Measurements from ENCODE around the gene ZNF530. TPM values are rescaled to one million over a fixed set of nuclear protein-coding genes. Genes with fewer than 3 reads are reported as not detected.

Gene ZNF530
- total RNA-seq, 1 donor from 2014 or later = 4.7 TPM

DNA sequence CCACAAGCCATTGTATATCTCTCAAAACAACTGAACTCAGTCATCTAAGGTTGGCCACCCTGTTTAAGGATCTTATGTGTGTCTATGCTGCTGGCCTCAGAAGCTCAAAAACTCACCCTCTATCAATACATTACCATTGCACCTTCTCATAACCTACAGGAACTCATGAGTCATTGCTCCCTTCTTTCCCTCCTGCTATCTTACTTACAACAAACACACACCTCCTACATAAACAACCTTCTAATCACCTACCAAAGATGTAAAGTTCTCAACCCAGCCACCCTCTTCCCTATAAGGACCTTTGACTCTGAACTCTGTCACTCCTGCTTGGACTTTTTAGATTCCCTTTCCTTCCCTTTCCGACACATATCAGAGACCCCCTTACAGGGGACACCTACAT is 55.8 kb downstream of the ZNF530 start:
- Histone ChIP-seq H3K4me3 (ENCODE audit: insufficient read depth, low read depth, low read length) (no peak overlapping the region), H4K20me1 (ENCODE audit: insufficient read depth, low read length) (no peaks in the 10 kb centered on the region), H2AFZ (ENCODE audit: low read depth, low read length) (no peak overlapping the region), H3K4me1 (ENCODE audit: insufficient read depth, low read length) (no peaks in the 10 kb centered on the region), H3K27me3 (ENCODE audit: insufficient read depth, low read length) (no peaks in the 10 kb centered on the region), H3K9ac (ENCODE audit: low read length) (no peak overlapping the region), H3K4me2 (ENCODE audit: low read length) (no peak overlapping the region), H3K79me2 (ENCODE audit: insufficient read depth, low read length) (no peaks in the 10 kb centered on the region), H3K36me3 (ENCODE audit: insufficient read depth, low read length) (no peaks in the 10 kb centered on the region), H3K9me3 (ENCODE audit: insufficient read depth, low read depth, low read length) (peaks cover 6% of the 10 kb centered on the region), H3K27ac (ENCODE audit: low read depth, low read length) (no peak overlapping the region)
- Mint-ChIP-seq H3K27me3 (ENCODE audit: low read depth, unreplicated experiment) (peaks cover 17% of the 10 kb centered on the region), H3K36me3 (ENCODE audit: low read depth, unreplicated experiment) (peaks cover 21% of the 10 kb centered on the region), H3K27ac (ENCODE audit: unreplicated experiment) (peak overlapping the region; percentile 73), H3K4me1 (ENCODE audit: low read depth, unreplicated experiment) (peaks cover 30% of the 10 kb centered on the region), H3K4me3 (ENCODE audit: unreplicated experiment) (no peak overlapping the region), H3K9me3 (ENCODE audit: unreplicated experiment) (peaks cover 21% of the 10 kb centered on the region)
- FAIRE-seq (no peak), DNase-seq (ENCODE audit: low read depth) (no peak)
- no peak for TF ChIP-seq EZH2 (IDR thresholded peaks at IDR 0.05; ENCODE audit: insufficient read depth, low read length)
- TF ChIP-seq, protein P1, sequence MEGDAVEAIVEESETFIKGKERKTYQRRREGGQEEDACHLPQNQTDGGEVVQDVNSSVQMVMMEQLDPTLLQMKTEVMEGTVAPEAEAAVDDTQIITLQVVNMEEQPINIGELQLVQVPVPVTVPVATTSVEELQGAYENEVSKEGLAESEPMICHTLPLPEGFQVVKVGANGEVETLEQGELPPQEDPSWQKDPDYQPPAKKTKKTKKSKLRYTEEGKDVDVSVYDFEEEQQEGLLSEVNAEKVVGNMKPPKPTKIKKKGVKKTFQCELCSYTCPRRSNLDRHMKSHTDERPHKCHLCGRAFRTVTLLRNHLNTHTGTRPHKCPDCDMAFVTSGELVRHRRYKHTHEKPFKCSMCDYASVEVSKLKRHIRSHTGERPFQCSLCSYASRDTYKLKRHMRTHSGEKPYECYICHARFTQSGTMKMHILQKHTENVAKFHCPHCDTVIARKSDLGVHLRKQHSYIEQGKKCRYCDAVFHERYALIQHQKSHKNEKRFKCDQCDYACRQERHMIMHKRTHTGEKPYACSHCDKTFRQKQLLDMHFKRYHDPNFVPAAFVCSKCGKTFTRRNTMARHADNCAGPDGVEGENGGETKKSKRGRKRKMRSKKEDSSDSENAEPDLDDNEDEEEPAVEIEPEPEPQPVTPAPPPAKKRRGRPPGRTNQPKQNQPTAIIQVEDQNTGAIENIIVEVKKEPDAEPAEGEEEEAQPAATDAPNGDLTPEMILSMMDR (IDR thresholded peaks at IDR 0.05; ENCODE audit: insufficient read depth, low read depth, low read length) = no peak

DNA sequence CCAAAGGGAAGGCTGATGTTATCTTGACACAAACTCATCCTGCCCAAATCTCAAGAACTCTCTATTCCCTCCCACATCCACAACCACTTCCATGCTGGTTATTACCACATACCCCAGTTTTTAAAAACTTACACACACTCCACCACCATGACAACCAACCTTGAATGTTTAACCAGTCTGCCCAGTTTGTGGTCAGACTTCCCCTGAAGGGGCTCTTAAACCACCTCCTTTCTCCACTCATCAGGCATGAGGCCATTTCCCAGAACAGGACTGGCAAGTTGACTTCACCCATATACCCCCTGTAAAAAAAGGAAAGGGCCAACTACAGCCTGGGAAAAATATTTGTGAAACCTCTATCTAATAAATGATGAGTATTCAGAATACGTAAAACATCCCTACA is 56.7 kb downstream of the ZNF530 start:
- Histone ChIP-seq H3K27me3 (ENCODE audit: insufficient read depth, low read length) (no peaks in the 10 kb centered on the region), H3K4me1 (ENCODE audit: insufficient read depth, low read length) (no peaks in the 10 kb centered on the region), H3K27ac (ENCODE audit: low read depth, low read length) (no peak overlapping the region), H2AFZ (ENCODE audit: low read depth, low read length) (no peak overlapping the region), H3K9me3 (ENCODE audit: insufficient read depth, low read depth, low read length) (peaks cover 6% of the 10 kb centered on the region), H3K36me3 (ENCODE audit: insufficient read depth, low read length) (no peaks in the 10 kb centered on the region), H3K4me3 (ENCODE audit: insufficient read depth, low read depth, low read length) (no peak overlapping the region), H3K4me2 (ENCODE audit: low read length) (no peak overlapping the region), H4K20me1 (ENCODE audit: insufficient read depth, low read length) (no peaks in the 10 kb centered on the region), H3K9ac (ENCODE audit: low read length) (no peak overlapping the region), H3K79me2 (ENCODE audit: insufficient read depth, low read length) (no peaks in the 10 kb centered on the region)
- no peak for TF ChIP-seq EZH2 (IDR thresholded peaks at IDR 0.05; ENCODE audit: insufficient read depth, low read length)
- TF ChIP-seq, protein P1 (IDR thresholded peaks at IDR 0.05; ENCODE audit: insufficient read depth, low read depth, low read length) = no peak
- H3K36me3 Mint-ChIP-seq (ENCODE audit: low read depth, unreplicated experiment) = peaks cover 21% of the 10 kb centered on the region
- FAIRE-seq = no peak
- H3K27ac Mint-ChIP-seq (ENCODE audit: unreplicated experiment) = no peak overlapping the region
- peaks cover 19% of the 10 kb centered on the region for H3K27me3 Mint-ChIP-seq (ENCODE audit: low read depth, unreplicated experiment)
- H3K4me3 Mint-ChIP-seq (ENCODE audit: unreplicated experiment) = peak overlapping the region; percentile 14
- peaks cover 29% of the 10 kb centered on the region for H3K4me1 Mint-ChIP-seq (ENCODE audit: low read depth, unreplicated experiment)
- DNase-seq (ENCODE audit: low read depth) = no peak
- H3K9me3 Mint-ChIP-seq (ENCODE audit: unreplicated experiment) = peaks cover 21% of the 10 kb centered on the region

Other genes starting within 250 kb of the ZNF530 start
- 11.5 and 12.2 TPM in 2 replicates for gene ZNF304, start 248.6 kb upstream of the ZNF530 start, total RNA-seq
- 9.2 and 11.6 TPM in 2 replicates for gene TRAPPC2B, start 236.3 kb upstream of the ZNF530 start, total RNA-seq
- 3.6 and 4.1 TPM in 2 replicates for gene ZNF547, start 236.3 kb upstream of the ZNF530 start, total RNA-seq
- 16.6 and 16.7 TPM in 2 replicates for gene ZNF548, start 210.0 kb upstream of the ZNF530 start, total RNA-seq
- 7.7 and 11.6 TPM in 2 replicates for gene ZNF17, start 188.7 kb upstream of the ZNF530 start, total RNA-seq
- 14.1 and 16.2 TPM in 2 replicates for gene ZNF749, start 164.6 kb upstream of the ZNF530 start, total RNA-seq
- gene VN1R1, start 142.7 kb upstream of the ZNF530 start, total RNA-seq = 1.5 and 1.7 TPM in 2 replicates
- 13.8 and 14.5 TPM in 2 replicates for gene ZNF772, start 122.3 kb upstream of the ZNF530 start, total RNA-seq
- gene ZNF419, start 112.1 kb upstream of the ZNF530 start, total RNA-seq = 13.1 and 14.1 TPM in 2 replicates
- gene ZNF773, start 99.9 kb upstream of the ZNF530 start, total RNA-seq = 11.4 and 13.3 TPM in 2 replicates
- 6.7 and 7.3 TPM in 2 replicates for gene ZNF549, start 72.5 kb upstream of the ZNF530 start, total RNA-seq
- gene ZNF550, start 40.0 kb upstream of the ZNF530 start, total RNA-seq = 13.4 and 13.5 TPM in 2 replicates
- 9.3 and 9.7 TPM in 2 replicates for gene ZNF416, start 21.0 kb upstream of the ZNF530 start, total RNA-seq
- 8.7 and 8.9 TPM in 2 replicates for gene ZIK1, start 15.7 kb upstream of the ZNF530 start, total RNA-seq
- 30.5 and 32.3 TPM in 2 replicates for gene ZNF134, start 14.4 kb downstream of the ZNF530 start, total RNA-seq
- gene ZNF211, start 33.3 kb downstream of the ZNF530 start, total RNA-seq = 18.2 and 21.9 TPM in 2 replicates
- 0.43 and 1.2 TPM in 2 replicates for gene ZSCAN4, start 69.0 kb downstream of the ZNF530 start, total RNA-seq
- gene ZNF551, start 82.1 kb downstream of the ZNF530 start, total RNA-seq = 6.1 and 6.5 TPM in 2 replicates
- 12.7 and 13.1 TPM in 2 replicates for gene ZNF154, start 109.3 kb downstream of the ZNF530 start, total RNA-seq
- gene ZNF671, start 127.7 kb downstream of the ZNF530 start, total RNA-seq = 8.0 and 8.2 TPM in 2 replicates
- gene ZNF776, start 146.9 kb downstream of the ZNF530 start, total RNA-seq = 17.4 and 17.5 TPM in 2 replicates
- 8.8 and 11.5 TPM in 2 replicates for gene ZNF586, start 169.8 kb downstream of the ZNF530 start, total RNA-seq
- 7.2 and 9.6 TPM in 2 replicates for gene ZNF552, start 215.0 kb downstream of the ZNF530 start, total RNA-seq
- 15.2 and 17.9 TPM in 2 replicates for gene ZNF587B, start 230.4 kb downstream of the ZNF530 start, total RNA-seq
- 36.7 and 37.4 TPM in 2 replicates for gene ZNF587, start 250.0 kb downstream of the ZNF530 start, total RNA-seq

Data from astrocyte (in vitro differentiated cells and primary cell).